ENCODE measurements around the gene ZNF726.
"Not testable (repeated sequence)": the region's sequence is repeated elsewhere in the genome, so short reads cannot be mapped to it uniquely, and the experiment has no call there.

The ZNF726 gene

GRCh38 chr19:23914402-23915286 is at the start of gene ZNF726:
Gene ZNF726, plus strand, starts transcription at chr19:23914886. Its CDS starts 109 bp downstream, at chr19:23914995.
- DNase-seq: peak; percentile 92 to 93

- no peak for DNase-seq
Measured at GRCh38 chr19:23867895-23868294, 46.8 kb upstream of the ZNF726 start.

- DNase-seq: no peak
Measured at GRCh38 chr19:23868630-23869029, 46.1 kb upstream of the ZNF726 start.

GRCh38 chr19:23872282-23872919 is 42.3 kb upstream of the ZNF726 start:
- no peak for DNase-seq

GRCh38 chr19:23876261-23876660 is 38.4 kb upstream of the ZNF726 start:
- DNase-seq: no peak

GRCh38 chr19:23876756-23877155 is 37.9 kb upstream of the ZNF726 start:
- not testable (repeated sequence) for DNase-seq

GRCh38 chr19:23882493-23882892 is 32.2 kb upstream of the ZNF726 start:
- DNase-seq: no peak

GRCh38 chr19:23884363-23884762 is 30.3 kb upstream of the ZNF726 start:
- DNase-seq: no peak

GRCh38 chr19:23887642-23888041 is 27.0 kb upstream of the ZNF726 start:
- DNase-seq: no peak

- not testable (repeated sequence) for DNase-seq
Measured at GRCh38 chr19:23896096-23896495, 18.6 kb upstream of the ZNF726 start.

- DNase-seq: no peak
Measured at GRCh38 chr19:23896912-23897311, 17.8 kb upstream of the ZNF726 start.

- DNase-seq: no peak
Measured at GRCh38 chr19:23901360-23901759, 13.3 kb upstream of the ZNF726 start.

GRCh38 chr19:23904406-23904805 is 10.3 kb upstream of the ZNF726 start:
- DNase-seq: no peak

- DNase-seq: no peak
Measured at GRCh38 chr19:23905771-23906170, 8.9 kb upstream of the ZNF726 start.

GRCh38 chr19:23906835-23907234 is 7.9 kb upstream of the ZNF726 start:
- no peak for DNase-seq

GRCh38 chr19:23908165-23908564 is 6.5 kb upstream of the ZNF726 start:
- no peak for DNase-seq

- no peak for DNase-seq
Measured at GRCh38 chr19:23909222-23909621, 5.5 kb upstream of the ZNF726 start.

GRCh38 chr19:23913931-23914330 is 755 bp upstream of the ZNF726 start:
- no peak for DNase-seq

- DNase-seq: no peak
Measured at GRCh38 chr19:23916991-23917390, 2.3 kb downstream of the ZNF726 start.

- no peak for DNase-seq
Measured at GRCh38 chr19:23917856-23918255, 3.2 kb downstream of the ZNF726 start.

GRCh38 chr19:23925285-23925684 is 10.6 kb downstream of the ZNF726 start:
- DNase-seq: no peak

GRCh38 chr19:23932878-23933277 is 18.2 kb downstream of the ZNF726 start:
- DNase-seq: no peak

GRCh38 chr19:23937031-23937430 is 22.3 kb downstream of the ZNF726 start:
- not testable (repeated sequence) for DNase-seq

GRCh38 chr19:23943411-23943810 is 28.7 kb downstream of the ZNF726 start:
- no peak for DNase-seq

All from inflammatory macrophage treated with lipopolysaccharide for 1 hour (primary cell).